BJ (cell line): ENCODE results near the gene EHD1. TPM values are rescaled to one million over a fixed set of nuclear protein-coding genes. Genes with fewer than 3 reads are reported as not detected.

Source experiments
- CTCF ChIA-PET: fragments of 350-600 bp; formaldehyde crosslinking; extraction: SDS; loops from one replicate; lab custom pipeline; 2021; ENCODE audit warnings: antibody characterized with exemption, inconsistent platforms; lab: Yijun Ruan, JAX
- POLR2A ChIA-PET: fragments of 300-600 bp; sonication (Branson Sonifier 250); formaldehyde crosslinking; extraction: SDS; loops from one replicate; lab custom pipeline; 2021; ENCODE audit warnings: antibody characterized with exemption; lab: Charles Lee
- DNase-seq: peaks from one replicate; pipeline ENCODE4 v3.0.0-alpha.2; 2011; ENCODE audit warnings: low read depth
- H3K27me3 ChIP-seq: 2 replicates; pipeline ENCODE4 v1.6.0; 2011; ENCODE audit warnings: low read length; ENCODE audit not compliant: control insufficient read depth, insufficient read depth
- H3K36me3 ChIP-seq: 2 replicates; pipeline ENCODE4 v1.5.1; 2011; ENCODE audit warnings: low read length; ENCODE audit not compliant: control insufficient read depth, insufficient read depth
- H3K4me3 ChIP-seq: 2 replicates; pipeline ENCODE4 v1.5.1; 2011; ENCODE audit warnings: low read depth, mild to moderate bottlenecking, control low read depth, low read length
- polyA plus RNA-seq: library from polyadenylated mRNA; depleted of rRNA; stranded (reverse); fragments of >200 nt; gene quantifications from 2 replicates; pipeline ENCODE4 v1.2.3, GENCODE V29; 2011
- TF ChIP-seq, protein P1 (sequence below): IDR thresholded peaks from 2 replicates; pipeline ENCODE4 v1.5.1; 2011; ENCODE audit warnings: low read depth, mild to moderate bottlenecking, control low read depth, inconsistent platforms, low read length, moderate library complexity; ENCODE audit not compliant: insufficient read depth

The EHD1 gene
- polyA plus RNA-seq, 1 experiment, result 191 TPM

GRCh38 chr11:64898541-64898940, 20.1 kb upstream of the EHD1 start:
- H3K27me3 ChIP-seq, result no peaks in the 10 kb centered on the region
- peaks cover 32% of the 10 kb centered on the region for H3K36me3 ChIP-seq
- no peak for DNase-seq
- ChIA-PET POLR2A (no interaction called here), CTCF (interaction anchor here (0.7 to 29.7 kb wide), 6 partner anchors 8 to 212 kb away, joined by 3 to 797 read pairs (median 3); partner anchors contain the start of gene CDC42BPG)
- no peak overlapping the region for H3K4me3 ChIP-seq
- TF ChIP-seq, protein P1, sequence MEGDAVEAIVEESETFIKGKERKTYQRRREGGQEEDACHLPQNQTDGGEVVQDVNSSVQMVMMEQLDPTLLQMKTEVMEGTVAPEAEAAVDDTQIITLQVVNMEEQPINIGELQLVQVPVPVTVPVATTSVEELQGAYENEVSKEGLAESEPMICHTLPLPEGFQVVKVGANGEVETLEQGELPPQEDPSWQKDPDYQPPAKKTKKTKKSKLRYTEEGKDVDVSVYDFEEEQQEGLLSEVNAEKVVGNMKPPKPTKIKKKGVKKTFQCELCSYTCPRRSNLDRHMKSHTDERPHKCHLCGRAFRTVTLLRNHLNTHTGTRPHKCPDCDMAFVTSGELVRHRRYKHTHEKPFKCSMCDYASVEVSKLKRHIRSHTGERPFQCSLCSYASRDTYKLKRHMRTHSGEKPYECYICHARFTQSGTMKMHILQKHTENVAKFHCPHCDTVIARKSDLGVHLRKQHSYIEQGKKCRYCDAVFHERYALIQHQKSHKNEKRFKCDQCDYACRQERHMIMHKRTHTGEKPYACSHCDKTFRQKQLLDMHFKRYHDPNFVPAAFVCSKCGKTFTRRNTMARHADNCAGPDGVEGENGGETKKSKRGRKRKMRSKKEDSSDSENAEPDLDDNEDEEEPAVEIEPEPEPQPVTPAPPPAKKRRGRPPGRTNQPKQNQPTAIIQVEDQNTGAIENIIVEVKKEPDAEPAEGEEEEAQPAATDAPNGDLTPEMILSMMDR, result no peak

DNA sequence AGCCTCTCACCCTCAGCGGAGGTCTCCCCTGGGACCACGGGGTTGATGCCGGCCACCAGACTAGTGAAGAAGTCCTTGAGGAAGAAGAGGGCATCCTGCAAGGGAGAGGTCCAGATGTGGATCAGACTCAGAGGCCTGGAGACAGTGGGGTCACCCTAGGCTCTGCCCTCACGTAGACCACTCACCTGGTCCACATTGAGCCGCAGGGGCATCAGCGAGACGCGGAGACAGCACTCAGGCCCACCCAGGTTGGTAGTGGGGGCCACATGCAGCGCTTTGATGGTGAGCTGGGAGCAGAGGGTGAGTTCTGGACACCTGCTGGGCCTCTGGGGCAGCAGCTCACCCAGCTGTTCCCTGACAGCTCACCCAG, 19.6 kb upstream of the EHD1 start:
- TF ChIP-seq, protein P1, result no peak
- CTCF ChIA-PET, result interaction anchor here (1.3 to 29.7 kb wide), 4 partner anchors 8 to 212 kb away, joined by 3 to 797 read pairs (median 6); partner anchors contain the start of gene CDC42BPG
- H3K27me3 ChIP-seq, result no peaks in the 10 kb centered on the region
- no peak for DNase-seq
- peaks cover 28% of the 10 kb centered on the region for H3K36me3 ChIP-seq
- POLR2A ChIA-PET, result no interaction called here
- no peak overlapping the region for H3K4me3 ChIP-seq

DNA sequence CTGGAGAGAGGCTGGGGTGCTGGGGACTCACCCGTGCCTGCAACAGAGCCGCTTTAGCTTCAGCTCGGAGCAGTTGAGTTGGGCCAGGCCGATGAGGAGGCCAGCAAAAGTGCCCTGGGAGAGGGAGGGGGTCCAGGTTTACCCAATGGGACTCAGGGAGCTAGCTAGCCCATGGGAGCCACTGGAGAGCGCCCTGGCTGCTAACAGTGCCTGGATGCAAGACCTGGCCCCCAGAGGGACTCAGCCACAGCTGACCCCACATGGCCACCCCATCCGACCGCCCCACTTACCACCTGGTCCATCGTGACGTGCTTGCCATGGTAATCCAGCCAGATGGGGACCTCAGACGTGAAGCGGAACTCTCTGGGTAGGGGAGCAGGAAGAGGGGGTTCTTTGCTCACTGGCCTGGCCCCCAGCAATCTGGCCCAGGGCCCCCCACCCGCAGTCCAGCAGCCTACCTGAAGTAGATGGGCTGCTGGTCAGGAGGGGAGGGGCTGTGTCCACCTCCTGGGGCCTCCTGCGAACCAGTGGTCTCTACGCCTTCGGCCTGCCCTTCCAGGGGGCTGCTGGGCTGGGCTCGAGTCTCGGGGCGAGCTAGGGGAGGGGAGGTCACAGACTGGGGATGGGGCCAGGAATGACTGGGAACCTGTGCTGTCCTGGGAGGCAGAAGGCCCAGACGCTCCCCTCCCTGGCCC, 19.1 kb upstream of the EHD1 start:
- TF ChIP-seq, protein P1, result no peak
- DNase-seq, result no peak
- H3K27me3 ChIP-seq, result no peaks in the 10 kb centered on the region
- ChIA-PET POLR2A (no interaction called here), CTCF (interaction anchor here (1.3 to 29.7 kb wide), 5 partner anchors 7 to 213 kb away, joined by 3 to 797 read pairs (median 4); partner anchors contain the start of gene CDC42BPG)
- no peak overlapping the region for H3K4me3 ChIP-seq
- peaks cover 27% of the 10 kb centered on the region for H3K36me3 ChIP-seq

DNA sequence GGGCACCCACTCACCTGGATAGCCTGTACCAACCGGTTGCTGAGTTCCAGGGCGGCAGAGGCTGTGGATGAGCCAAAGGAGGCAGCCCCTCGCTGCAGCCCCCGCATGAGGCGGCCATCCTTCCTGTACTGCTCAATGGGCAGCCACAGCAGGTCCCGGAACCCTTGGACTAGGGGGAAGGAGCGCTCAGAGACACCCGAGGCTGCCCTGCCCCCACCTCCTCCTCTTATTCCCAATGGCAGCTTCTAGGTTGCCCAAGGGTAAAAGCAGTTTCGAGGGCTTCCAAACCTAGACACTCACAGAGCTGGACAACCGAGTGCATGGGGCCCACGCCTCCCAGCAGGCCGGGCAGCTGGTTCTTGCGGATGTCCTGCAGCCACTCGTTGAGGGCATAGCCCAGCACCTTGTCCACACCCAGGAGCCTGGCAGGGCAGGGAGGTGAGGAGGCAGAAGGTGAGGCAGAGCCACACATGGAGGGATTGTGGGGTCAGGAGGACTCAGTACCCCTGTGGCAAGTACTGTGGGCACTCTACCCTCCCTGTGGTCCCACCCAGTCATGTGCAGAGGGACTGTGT, 18.1 kb upstream of the EHD1 start:
- ChIA-PET POLR2A (no interaction called here), CTCF (interaction anchor here (1.1 to 29.7 kb wide), 4 partner anchors 8 to 40 kb away, joined by 4 to 797 read pairs (median 8); partner anchors contain the start of gene CDC42BPG)
- TF ChIP-seq, protein P1, result no peak
- peaks cover 21% of the 10 kb centered on the region for H3K36me3 ChIP-seq
- DNase-seq, result no peak
- H3K4me3 ChIP-seq, result no peak overlapping the region
- no peaks in the 10 kb centered on the region for H3K27me3 ChIP-seq

DNA sequence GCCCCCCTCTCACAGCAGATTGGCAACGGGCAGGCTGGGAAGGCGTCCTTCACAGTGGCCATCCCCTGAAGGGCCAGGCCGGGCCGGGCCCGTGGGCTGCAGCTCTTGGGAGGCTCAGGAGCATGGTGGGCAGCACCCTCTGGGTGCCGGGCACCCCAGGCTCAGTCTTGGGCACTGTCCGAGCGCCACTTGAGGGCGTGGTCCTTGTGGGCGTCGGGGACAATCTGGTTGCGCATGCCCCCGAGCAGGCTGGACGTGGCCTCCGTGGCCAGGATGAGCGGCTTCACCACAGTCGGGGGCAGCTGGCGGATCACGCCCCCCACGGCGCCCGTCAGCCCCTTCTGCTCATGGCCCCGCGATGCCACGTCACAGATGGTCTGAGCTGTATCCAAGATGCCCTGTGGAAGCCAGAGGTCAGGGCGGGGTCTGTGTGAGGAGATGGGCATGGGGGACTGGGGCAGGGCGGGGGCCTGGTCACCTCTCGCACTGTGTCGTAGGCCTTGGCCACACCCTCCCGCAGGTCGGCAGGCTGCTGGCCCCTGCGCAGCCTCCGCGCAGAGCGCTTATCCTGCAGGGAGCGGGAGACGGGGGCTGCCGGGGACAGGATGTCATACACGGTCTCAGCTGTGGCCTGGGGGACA, 16.5 kb upstream of the EHD1 start:
- CTCF ChIA-PET, result interaction anchor here (0.9 to 29.7 kb wide), 13 partner anchors 9 to 120 kb away, joined by 3 to 797 read pairs (median 6); partner anchors contain the start of genes ARL2 and CDC42BPG
- H3K4me3 ChIP-seq, result no peak overlapping the region
- POLR2A ChIA-PET, result interaction anchor here (0.6 kb wide), 1 partner anchor 35 kb away, joined by 3 read pairs; no protein-coding TSS in a partner anchor
- peaks cover 14% of the 10 kb centered on the region for H3K36me3 ChIP-seq
- DNase-seq, result no peak
- TF ChIP-seq, protein P1, result no peak
- no peaks in the 10 kb centered on the region for H3K27me3 ChIP-seq
